GM12878 (cell line): ENCODE results near the gene PPP1R12B. TPM values are rescaled to one million over a fixed set of nuclear protein-coding genes. Genes with fewer than 3 reads are reported as not detected.

Source experiments
- ATAC-seq: fragments of 200-7000 bp; cut with Tn5 transposase; 3 replicates; pipeline ENCODE4 v1.9.1; 2020; ENCODE audit warnings: mild to moderate bottlenecking, moderate library complexity
- BruUV-seq: library from RNA; stranded (reverse); fragments of 400-500 nt; replicated peaks from 2 replicates; lab custom pipeline; 2021; lab: Mats Ljungman, UMichigan
- CTCF ChIA-PET: fragments of 300-600 bp; sonication (Branson Sonifier 250); formaldehyde crosslinking; extraction: SDS; loops from one replicate; lab custom pipeline; 2021; ENCODE audit warnings: inconsistent platforms; lab: Yijun Ruan, JAX
- POLR2A ChIA-PET: fragments of 350-600 bp; formaldehyde crosslinking; extraction: SDS; loops from one replicate; lab custom pipeline; 2021; ENCODE audit warnings: inconsistent platforms; lab: Charles Lee
- RAD21 ChIA-PET: fragments of 300-600 bp; sonication (Branson Sonifier 250); formaldehyde crosslinking; loops from one replicate; lab custom pipeline; 2023; ENCODE audit warnings: antibody characterized with exemption; ENCODE audit not compliant: unreplicated experiment; lab: Charles Lee
- SMC1A ChIA-PET: fragments of 300-600 bp; sonication (Branson Sonifier 250); formaldehyde crosslinking; loops from one replicate; lab custom pipeline; 2023; ENCODE audit not compliant: unreplicated experiment, uncharacterized antibody; lab: Charles Lee
- DNase-seq: peaks from one replicate; pipeline ENCODE4 v3.0.0-alpha.2; 2011; ENCODE audit warnings: low read depth, low spot score
- FAIRE-seq: peaks from 3 replicates; lab custom pipeline; 2011; peaks lifted over from hg19 to GRCh38; lab: Jason Lieb, UNC
- H2AFZ ChIP-seq: 2 replicates; pipeline ENCODE4 v1.6.0; 2011; ENCODE audit warnings: low read depth, low read length, control low read depth; ENCODE audit not compliant: control insufficient read depth
- H3K27ac ChIP-seq: 2 replicates; pipeline ENCODE4 v1.5.1; 2011; ENCODE audit warnings: control low read depth; ENCODE audit not compliant: control insufficient read depth, insufficient read depth
- H3K27me3 ChIP-seq, 2 experiments: replicated peaks in 1 of 2; 2 replicates each; pipeline versions ENCODE4 v1.6.0 to v1.6.1; 2011; ENCODE audit warnings: low read length in 1 of 2; ENCODE audit not compliant: control insufficient read depth in 2 of 2, insufficient read depth in 2 of 2
- H3K36me3 ChIP-seq, 2 experiments: 2 replicates each; pipeline ENCODE4 v1.5.1; 2011; ENCODE audit warnings: low read length in 1 of 2; ENCODE audit not compliant: control insufficient read depth in 2 of 2, insufficient read depth in 2 of 2
- H3K4me1 ChIP-seq: 2 replicates; pipeline ENCODE4 v1.6.1; 2011; ENCODE audit warnings: mild to moderate bottlenecking, low read length, moderate library complexity, mixed read lengths; ENCODE audit not compliant: control insufficient read depth, insufficient read depth
- H3K4me2 ChIP-seq: 2 replicates; pipeline ENCODE4 v1.6.0; 2011; ENCODE audit warnings: control low read depth; ENCODE audit not compliant: control insufficient read depth, insufficient read depth
- H3K4me3 ChIP-seq: fragments of 200-600 bp; sonication (generic); 2 replicates; pipeline ENCODE4 v1.5.1; 2016
- H3K79me2 ChIP-seq: 2 replicates; pipeline ENCODE4 v1.6.0; 2011; ENCODE audit warnings: low read length; ENCODE audit not compliant: control insufficient read depth, insufficient read depth
- H3K9ac ChIP-seq: 2 replicates; pipeline ENCODE4 v1.8.0; 2011; ENCODE audit warnings: low read length, control low read depth, mixed read lengths; ENCODE audit not compliant: control insufficient read depth, insufficient read depth
- H3K9me3 ChIP-seq: replicated peaks from 3 replicates; pipeline ENCODE4 v1.5.1; 2011; ENCODE audit warnings: mild to moderate bottlenecking, low read length; ENCODE audit not compliant: control insufficient read depth, insufficient read depth
- H4K20me1 ChIP-seq: 2 replicates; pipeline ENCODE4 v1.6.0; 2011; ENCODE audit not compliant: control insufficient read depth, insufficient read depth
- IKZF1 ChIP-seq: fragments of 450-650 bp; conservative IDR thresholded peaks from 2 replicates; pipeline ENCODE4 v1.6.1; 2017; ENCODE audit warnings: antibody characterized with exemption, mild to moderate bottlenecking
- WGBS: methylation state at CpG from one replicate; pipeline ENCODE4 v1.1.6; 2016; ENCODE audit warnings: low lambda C conversion rate; ENCODE audit not compliant: insufficient replicate concordance, insufficient coverage; ENCODE audit errors: missing lambda C conversion rate; 5-methylcytosine and 5-hydroxymethylcytosine counted together
- in situ Hi-C: fragments of 300-500 bp; cut with MboI; formaldehyde crosslinking; loops from 9 replicates; pipeline ENCODE4 v1.14.3; 2018; ENCODE audit warnings: mixed read lengths
- intact Hi-C: fragments of 100-400 bp; cut with micrococcal nuclease; formaldehyde crosslinking; loops from one replicate; pipeline ENCODE4 v1.14.2; 2022; ENCODE audit not compliant: unreplicated experiment
- polyA plus RNA-seq, 11 experiments: library from polyadenylated mRNA; depleted of rRNA in 4 of 11; unstranded in 6 of 11; stranded (reverse) in 5 of 11; fragments of >200 nt; fragmentation: Nextera tagmentation in 4 of 11; fragmentation: Illumina TruSeq in 1 of 11; extraction: Ambion mirVana in 4 of 11; extraction: Trizol in 1 of 11; gene quantifications; 1 replicate in 1 of 11; 2 replicates in 10 of 11; pipeline versions ENCODE4 v1.2.1 to v1.2.3, GENCODE V29; 2011 to 2016; ENCODE audit warnings: inconsistent platforms in 2 of 11, missing spikeins in 2 of 11, low read depth in 1 of 11
- total RNA-seq, 4 experiments: library from RNA; depleted of rRNA in 3 of 4; stranded (reverse); fragments of >200 nt in 3 of 4; fragmentation: Illumina TruSeq in 1 of 4; extraction: Trizol in 1 of 4; gene quantifications; 2 replicates each; pipeline versions ENCODE4 v1.2.1 to v1.2.3, GENCODE V29; 2013 to 2021
- TF ChIP-seq, protein P1 (sequence below): IDR thresholded peaks from 2 replicates; pipeline ENCODE4 v1.6.1; 2012; ENCODE audit warnings: low read length, inconsistent platforms

PPP1R12B gene
- total and polyA plus RNA-seq, 10 of the 15 experiments (the other 5 are each of a cell fraction or from before 2014, with no cell fraction given) = 0.29 to 9.4 (median 4.7) TPM

DNA sequence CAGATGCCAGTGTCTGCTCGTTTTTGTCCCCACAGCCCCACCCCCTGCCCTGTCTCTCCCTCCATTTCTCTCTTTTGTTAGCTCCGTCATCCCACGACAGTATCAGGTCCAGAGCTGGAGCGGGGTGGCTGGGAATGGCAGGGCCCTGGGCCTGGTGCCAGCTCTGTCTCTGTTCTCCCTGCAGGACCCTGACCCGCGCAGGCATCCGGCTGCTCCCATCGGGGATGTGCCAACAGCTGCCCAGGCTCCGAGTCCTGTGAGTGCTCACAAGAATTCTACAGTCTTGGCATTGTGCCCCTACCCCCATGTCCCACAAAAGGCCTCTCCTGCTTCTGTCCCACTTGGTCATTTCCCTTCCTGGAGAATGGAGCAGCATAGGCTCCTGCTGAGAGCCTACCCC lies 44.1 kb upstream of the PPP1R12B start (continued):
- TF ChIP-seq, protein P1, sequence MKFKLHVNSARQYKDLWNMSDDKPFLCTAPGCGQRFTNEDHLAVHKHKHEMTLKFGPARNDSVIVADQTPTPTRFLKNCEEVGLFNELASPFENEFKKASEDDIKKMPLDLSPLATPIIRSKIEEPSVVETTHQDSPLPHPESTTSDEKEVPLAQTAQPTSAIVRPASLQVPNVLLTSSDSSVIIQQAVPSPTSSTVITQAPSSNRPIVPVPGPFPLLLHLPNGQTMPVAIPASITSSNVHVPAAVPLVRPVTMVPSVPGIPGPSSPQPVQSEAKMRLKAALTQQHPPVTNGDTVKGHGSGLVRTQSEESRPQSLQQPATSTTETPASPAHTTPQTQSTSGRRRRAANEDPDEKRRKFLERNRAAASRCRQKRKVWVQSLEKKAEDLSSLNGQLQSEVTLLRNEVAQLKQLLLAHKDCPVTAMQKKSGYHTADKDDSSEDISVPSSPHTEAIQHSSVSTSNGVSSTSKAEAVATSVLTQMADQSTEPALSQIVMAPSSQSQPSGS = no peak

DNA sequence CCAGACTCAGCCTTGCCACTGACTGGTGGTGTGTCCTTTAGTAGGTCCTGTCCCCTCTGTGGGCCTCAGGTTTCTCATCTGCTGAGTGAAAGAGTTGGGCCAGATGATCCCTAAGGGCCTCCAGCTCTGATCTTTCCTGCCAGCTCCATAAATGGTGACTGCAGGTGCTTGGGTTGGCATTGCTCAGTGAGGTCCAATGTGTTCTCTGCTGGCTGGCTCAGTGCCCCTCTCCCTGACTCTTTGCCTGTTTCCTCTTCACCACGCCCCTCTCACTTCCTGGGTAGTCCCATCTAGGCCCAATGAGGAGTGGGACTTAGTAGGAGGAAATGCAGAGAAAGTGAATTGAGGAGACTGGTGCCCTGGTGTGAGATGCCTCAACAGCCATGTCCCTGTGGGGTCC lies 43.3 kb upstream of the PPP1R12B start:
- no peak overlapping the region for H3K9ac ChIP-seq
- H3K9me3 ChIP-seq = no peaks in the 10 kb centered on the region
- no peak for TF ChIP-seq IKZF1
- TF ChIP-seq, all 136 proteins: peak for 0
- no peaks in the 10 kb centered on the region for H3K36me3 ChIP-seq
- ChIA-PET POLR2A (no interaction called here), SMC1A (interaction anchor here (1.2 to 1.3 kb wide), 2 partner anchors 9 to 11 kb away, joined by 3 read pairs; no protein-coding TSS in a partner anchor), CTCF (interaction anchor here (1.4 to 3.1 kb wide), 3 partner anchors 10 to 306 kb away, joined by 3 to 21 read pairs (median 13); no protein-coding TSS in a partner anchor), RAD21 (no interaction called here)
- H3K4me2 ChIP-seq = no peak overlapping the region
- BruUV-seq = no TSS peak
- no peaks in the 10 kb centered on the region for H3K79me2 ChIP-seq
- no peak for DNase-seq
- H2AFZ ChIP-seq = no peak overlapping the region
- no peaks in the 10 kb centered on the region for H3K4me1 ChIP-seq
- no peak for ATAC-seq
- intact Hi-C loops = no loop called here
- H3K4me3 ChIP-seq = no peak overlapping the region
- H4K20me1 ChIP-seq = no peaks in the 10 kb centered on the region; the same call in 1 of the 2 replicates
- peaks cover 0 to 2% of the 10 kb centered on the region in 2 experiments; a peak in 2 of 4 replicates for H3K27me3 ChIP-seq
- in situ Hi-C loops = no loop called here
- WGBS = 0% methylated on average over 1 of the region's 1 CpG
- H3K27ac ChIP-seq = no peak overlapping the region
- FAIRE-seq = no peak
